ENCODE data around the gene RASA4B.

RASA4B gene

GRCh38 chr7:102453319-102453718 is 64.3 kb downstream of the RASA4B start:
- Histone ChIP-seq H3K27ac (ENCODE audit: poor library complexity, severe bottlenecking) (no peak overlapping the region), H3K4me3 (ENCODE audit: severe bottlenecking) (no peak overlapping the region), H3K27me3 (ENCODE audit: insufficient read depth, poor library complexity, severe bottlenecking) (no peaks in the 10 kb centered on the region), H3K9me3 (ENCODE audit: severe bottlenecking) (no peaks in the 10 kb centered on the region), H3K36me3 (ENCODE audit: low read depth) (peaks cover 12% of the 10 kb centered on the region), H3K4me1 (ENCODE audit: insufficient read depth, poor library complexity, severe bottlenecking) (no peaks in the 10 kb centered on the region)
- ATAC-seq (ENCODE audit: low read depth) (no peak), DNase-seq (ENCODE audit: low spot score) (no peak)
- TF ChIP-seq, protein P1, sequence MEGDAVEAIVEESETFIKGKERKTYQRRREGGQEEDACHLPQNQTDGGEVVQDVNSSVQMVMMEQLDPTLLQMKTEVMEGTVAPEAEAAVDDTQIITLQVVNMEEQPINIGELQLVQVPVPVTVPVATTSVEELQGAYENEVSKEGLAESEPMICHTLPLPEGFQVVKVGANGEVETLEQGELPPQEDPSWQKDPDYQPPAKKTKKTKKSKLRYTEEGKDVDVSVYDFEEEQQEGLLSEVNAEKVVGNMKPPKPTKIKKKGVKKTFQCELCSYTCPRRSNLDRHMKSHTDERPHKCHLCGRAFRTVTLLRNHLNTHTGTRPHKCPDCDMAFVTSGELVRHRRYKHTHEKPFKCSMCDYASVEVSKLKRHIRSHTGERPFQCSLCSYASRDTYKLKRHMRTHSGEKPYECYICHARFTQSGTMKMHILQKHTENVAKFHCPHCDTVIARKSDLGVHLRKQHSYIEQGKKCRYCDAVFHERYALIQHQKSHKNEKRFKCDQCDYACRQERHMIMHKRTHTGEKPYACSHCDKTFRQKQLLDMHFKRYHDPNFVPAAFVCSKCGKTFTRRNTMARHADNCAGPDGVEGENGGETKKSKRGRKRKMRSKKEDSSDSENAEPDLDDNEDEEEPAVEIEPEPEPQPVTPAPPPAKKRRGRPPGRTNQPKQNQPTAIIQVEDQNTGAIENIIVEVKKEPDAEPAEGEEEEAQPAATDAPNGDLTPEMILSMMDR (IDR thresholded peaks at IDR 0.05; ENCODE audit: poor library complexity, severe bottlenecking), result no peak

DNA sequence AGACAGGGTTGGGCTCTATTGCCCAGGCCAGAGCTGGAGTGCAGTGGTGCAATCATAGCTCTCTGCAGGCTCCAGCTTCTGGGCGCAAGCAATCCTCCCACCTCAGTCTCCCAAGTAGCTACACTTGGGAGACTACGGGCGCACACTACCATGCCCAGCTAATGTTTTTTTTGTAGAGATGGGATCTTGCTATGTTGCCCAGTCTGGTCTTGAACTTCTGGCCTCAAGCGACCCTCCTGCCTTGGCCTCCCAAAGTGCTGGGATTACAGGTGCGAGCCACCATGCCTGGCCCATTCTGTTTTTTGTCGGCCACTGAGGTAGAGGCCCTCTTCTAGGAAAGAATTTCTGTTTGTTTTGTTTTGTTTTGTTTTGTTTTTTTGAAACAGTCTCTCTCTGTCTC is 65.1 kb downstream of the RASA4B start:
- DNase-seq (ENCODE audit: low spot score) (no peak), ATAC-seq (ENCODE audit: low read depth) (no peak)
- H3K4me1 ChIP-seq (ENCODE audit: insufficient read depth, poor library complexity, severe bottlenecking), result no peaks in the 10 kb centered on the region
- H3K27me3 ChIP-seq (ENCODE audit: insufficient read depth, poor library complexity, severe bottlenecking), result no peaks in the 10 kb centered on the region
- no peak overlapping the region for H3K4me3 ChIP-seq (ENCODE audit: severe bottlenecking)
- H3K36me3 ChIP-seq (ENCODE audit: low read depth), result peaks cover 7% of the 10 kb centered on the region; the same call in 1 of the 2 replicates
- no peak overlapping the region for H3K27ac ChIP-seq (ENCODE audit: poor library complexity, severe bottlenecking)
- TF ChIP-seq, protein P1 (IDR thresholded peaks at IDR 0.05; ENCODE audit: poor library complexity, severe bottlenecking), result no peak
- no peaks in the 10 kb centered on the region for H3K9me3 ChIP-seq (ENCODE audit: severe bottlenecking)

DNA sequence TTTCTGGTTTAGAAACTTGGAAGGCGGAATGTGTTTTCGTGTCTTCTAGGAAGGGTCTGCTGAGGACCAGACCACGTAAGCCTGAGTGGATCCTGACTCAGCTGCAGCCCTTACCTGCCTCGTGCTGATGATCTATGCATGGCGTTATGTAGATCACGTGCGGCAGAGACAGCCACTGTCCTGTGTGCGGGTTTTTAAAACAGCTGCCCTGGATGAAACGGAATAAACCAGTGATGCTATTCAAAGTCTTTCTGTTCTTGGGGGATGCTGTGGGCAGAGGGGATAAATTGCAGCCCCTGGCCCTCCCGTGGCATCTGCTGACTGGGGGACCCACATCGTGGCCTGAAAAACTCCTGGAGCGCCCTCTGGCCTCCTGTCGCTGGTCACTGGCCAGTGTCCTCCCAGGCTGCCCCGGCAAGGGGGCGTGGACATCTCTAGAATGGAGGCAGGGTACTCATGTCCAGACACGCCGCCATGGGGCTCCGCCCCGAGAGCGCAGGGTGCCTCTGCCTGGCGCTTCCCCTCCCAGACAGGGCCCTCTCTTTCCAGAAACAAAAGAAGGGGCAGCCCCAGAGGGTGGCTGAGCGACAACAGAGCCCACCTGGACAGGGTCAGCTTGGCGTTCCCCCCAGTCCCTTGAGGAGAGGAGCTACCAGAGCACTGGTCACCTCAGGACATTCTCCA is 66.1 kb downstream of the RASA4B start:
- Histone ChIP-seq H3K9me3 (ENCODE audit: severe bottlenecking) (no peaks in the 10 kb centered on the region), H3K36me3 (ENCODE audit: low read depth) (no peaks in the 10 kb centered on the region; the same call in 1 of the 2 replicates), H3K27me3 (ENCODE audit: insufficient read depth, poor library complexity, severe bottlenecking) (no peaks in the 10 kb centered on the region), H3K27ac (ENCODE audit: poor library complexity, severe bottlenecking) (no peak overlapping the region), H3K4me3 (ENCODE audit: severe bottlenecking) (no peak overlapping the region), H3K4me1 (ENCODE audit: insufficient read depth, poor library complexity, severe bottlenecking) (no peaks in the 10 kb centered on the region)
- TF ChIP-seq, protein P1 (IDR thresholded peaks at IDR 0.05; ENCODE audit: poor library complexity, severe bottlenecking), result peak; percentile 38
- DNase-seq (ENCODE audit: low spot score) (no peak), ATAC-seq (ENCODE audit: low read depth) (peak; percentile 88)

DNA sequence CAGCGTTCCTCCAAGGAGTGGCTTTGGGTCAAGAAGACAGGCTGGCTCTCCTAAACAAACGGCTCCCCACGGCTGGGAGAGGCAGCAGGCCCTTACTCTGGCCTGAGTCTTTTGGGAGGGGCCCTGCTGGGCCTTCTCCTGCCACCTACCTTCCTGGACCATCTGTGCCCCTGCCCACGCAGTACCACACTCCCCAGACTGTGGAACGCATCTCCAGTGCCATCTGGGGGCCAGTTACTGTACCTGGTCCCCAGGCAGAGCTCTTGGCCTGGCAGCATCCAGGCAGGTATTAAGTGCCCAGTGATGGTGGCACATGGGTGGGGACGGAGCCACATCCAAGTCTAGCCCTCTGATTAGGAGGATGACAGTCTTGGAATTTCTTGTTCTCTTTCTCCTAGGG is 67.3 kb downstream of the RASA4B start:
- Histone ChIP-seq H3K27ac (ENCODE audit: poor library complexity, severe bottlenecking) (no peak overlapping the region), H3K36me3 (ENCODE audit: low read depth) (no peaks in the 10 kb centered on the region), H3K27me3 (ENCODE audit: insufficient read depth, poor library complexity, severe bottlenecking) (no peaks in the 10 kb centered on the region), H3K9me3 (ENCODE audit: severe bottlenecking) (no peaks in the 10 kb centered on the region), H3K4me1 (ENCODE audit: insufficient read depth, poor library complexity, severe bottlenecking) (no peaks in the 10 kb centered on the region), H3K4me3 (ENCODE audit: severe bottlenecking) (no peak overlapping the region)
- DNase-seq (ENCODE audit: low spot score) (no peak), ATAC-seq (ENCODE audit: low read depth) (0 out of 3 replicates have a peak, but pooled peaks have one; percentile 18)
- TF ChIP-seq, protein P1 (IDR thresholded peaks at IDR 0.05; ENCODE audit: poor library complexity, severe bottlenecking), result peak; percentile 43

GRCh38 chr7:102449136-102449535 is 68.4 kb downstream of the RASA4B start:
- H3K9me3 ChIP-seq (ENCODE audit: severe bottlenecking), result no peaks in the 10 kb centered on the region
- DNase-seq (ENCODE audit: low spot score) (no peak), ATAC-seq (ENCODE audit: low read depth) (no peak)
- H3K4me3 ChIP-seq (ENCODE audit: severe bottlenecking), result no peak overlapping the region
- H3K4me1 ChIP-seq (ENCODE audit: insufficient read depth, poor library complexity, severe bottlenecking), result no peaks in the 10 kb centered on the region
- no peaks in the 10 kb centered on the region for H3K36me3 ChIP-seq (ENCODE audit: low read depth)
- no peak overlapping the region for H3K27ac ChIP-seq (ENCODE audit: poor library complexity, severe bottlenecking)
- H3K27me3 ChIP-seq (ENCODE audit: insufficient read depth, poor library complexity, severe bottlenecking), result no peaks in the 10 kb centered on the region
- TF ChIP-seq, protein P1 (IDR thresholded peaks at IDR 0.05; ENCODE audit: poor library complexity, severe bottlenecking), result no peak
